Chondrocyte (in vitro differentiated cells): ENCODE data around the gene MDFI. TPM values are rescaled to one million over a fixed set of nuclear protein-coding genes. Genes with fewer than 3 reads are reported as not detected.

ENCODE experiments used
- DNase-seq: peaks from one replicate; pipeline ENCODE4 v3.0.0; 2021; ENCODE audit warnings: mixed read lengths, low spot score
- H3K27ac Mint-ChIP-seq: one replicate; pipeline ENCODE4 v1.8.0; 2021; ENCODE audit warnings: mild to moderate bottlenecking, moderate library complexity, mixed read lengths; ENCODE audit not compliant: unreplicated experiment
- H3K27me3 Mint-ChIP-seq: 2 replicates; pipeline ENCODE4 v1.8.0; 2021; ENCODE audit warnings: low read depth, mixed read lengths
- H3K36me3 Mint-ChIP-seq: 2 replicates; pipeline ENCODE4 v1.8.0; 2021; ENCODE audit warnings: low read depth, mixed read lengths
- H3K4me1 Mint-ChIP-seq: 2 replicates; pipeline ENCODE4 v1.8.0; 2021; ENCODE audit warnings: low read depth, mild to moderate bottlenecking, mixed read lengths
- H3K4me3 Mint-ChIP-seq: one replicate; pipeline ENCODE4 v1.8.0; 2021; ENCODE audit warnings: mild to moderate bottlenecking, moderate library complexity, mixed read lengths; ENCODE audit not compliant: unreplicated experiment
- H3K9me3 Mint-ChIP-seq: 2 replicates; pipeline ENCODE4 v1.8.0; 2021; ENCODE audit warnings: low read depth, mixed read lengths
- CTCF ChIP-seq: fragments of 200-600 bp; sonication (generic); IDR thresholded peaks from 2 replicates; pipeline ENCODE4 v1.5.0; 2021; ENCODE audit warnings: antibody characterized with exemption, mild to moderate bottlenecking, moderate library complexity
- microRNA-seq: library from miRNA; unstranded; fragments of <30 nt; microRNA quantifications from one replicate; pipeline ENCODE4 v1.2.0, GENCODE V29; 2020; ENCODE audit warnings: borderline number of aligned reads
- total RNA-seq: library from RNA; stranded (reverse); gene quantifications from 3 replicates; pipeline ENCODE4 v1.2.1, GENCODE V29; 2021

The MDFI gene
- total RNA-seq, 1 donor from 2014 or later, result 31.8 TPM

- Mint-ChIP-seq H3K27ac (no peak overlapping the region), H3K27me3 (no peaks in the 10 kb centered on the region), H3K9me3 (no peaks in the 10 kb centered on the region), H3K36me3 (no peaks in the 10 kb centered on the region), H3K4me1 (peaks cover 63% of the 10 kb centered on the region), H3K4me3 (no peak overlapping the region)
- no peak for TF ChIP-seq CTCF
- no peak for DNase-seq
Measured at GRCh38 chr6:41702771-41703494, 64.7 kb downstream of the MDFI start.

Small RNA genes lying within 50 kb of the gene (microRNA-seq; reads per million reads assigned to microRNA genes)
- gene MIR4641, result not detected

Other genes with a start within 250 kb of the MDFI start
- gene FOXP4, start 92.1 kb upstream of the MDFI start, total RNA-seq, result 17.2 to 19.8 TPM (median 18.6 TPM) in 3 replicates
- 10.7 to 12.4 TPM (median 11.6 TPM) in 3 replicates for gene TFEB, start 97.1 kb downstream of the MDFI start, total RNA-seq
- not detected in 3 replicates for gene PGC, start 108.9 kb downstream of the MDFI start, total RNA-seq
- 3.0 to 3.8 TPM (median 3.3 TPM) in 3 replicates for gene FRS3, start 141.4 kb downstream of the MDFI start, total RNA-seq
- gene PRICKLE4, start 142.3 kb downstream of the MDFI start, total RNA-seq, result 3.1 to 5.9 TPM (median 3.6 TPM) in 3 replicates
- 96.1 to 129 TPM (median 97.6 TPM) in 3 replicates for gene TOMM6, start 149.2 kb downstream of the MDFI start, total RNA-seq